HuH-7.5 (cell line): ENCODE data around the gene PTBP1.

ENCODE experiments used
- DNase-seq: peaks from one replicate; pipeline ENCODE4 v3.0.0; 2011; ENCODE audit warnings: low spot score

The PTBP1 gene

GRCh38 chr19:796692-797527 is at the start of gene PTBP1:
Gene PTBP1, plus strand, starts transcription at chr19:797452. Its CDS starts 46 bp downstream, at chr19:797498.
- peak; percentile 99 for DNase-seq

GRCh38 chr19:748274-748598 is 49.0 kb upstream of the PTBP1 start:
- no peak for DNase-seq

GRCh38 chr19:749811-750210 is 47.4 kb upstream of the PTBP1 start:
- no peak for DNase-seq

- no peak for DNase-seq
These were observed 46.4 kb upstream of the PTBP1 start, which contains the start of gene MISP for GRCh38 chr19:750640-751423. Gene MISP, plus strand, starts transcription at chr19:751112. Its CDS starts 5,835 bp downstream, at chr19:756947.

GRCh38 chr19:751501-752341 is 45.5 kb upstream of the PTBP1 start:
- no peak for DNase-seq

- DNase-seq: peak; percentile 98
These were observed 44.4 kb upstream of the PTBP1 start for GRCh38 chr19:752652-753517.

GRCh38 chr19:754530-754929 is 42.7 kb upstream of the PTBP1 start:
- no peak for DNase-seq

- no peak for DNase-seq
These were observed 42.2 kb upstream of the PTBP1 start for GRCh38 chr19:755063-755462.

- peak; percentile 52 for DNase-seq
These were observed 41.0 kb upstream of the PTBP1 start for GRCh38 chr19:756236-756635.

GRCh38 chr19:756821-757688 is 40.2 kb upstream of the PTBP1 start:
- no peak for DNase-seq

GRCh38 chr19:757811-758668 is 39.2 kb upstream of the PTBP1 start:
- no peak for DNase-seq

- no peak for DNase-seq
These were observed 34.1 kb upstream of the PTBP1 start for GRCh38 chr19:763181-763580.

GRCh38 chr19:763869-764268 is 33.4 kb upstream of the PTBP1 start:
- DNase-seq: no peak

- no peak for DNase-seq
These were observed 33.0 kb upstream of the PTBP1 start for GRCh38 chr19:764301-764700.

GRCh38 chr19:765179-765738 is 32.0 kb upstream of the PTBP1 start:
- DNase-seq: no peak

- DNase-seq: no peak
These were observed 28.8 kb upstream of the PTBP1 start for GRCh38 chr19:768424-768823.

GRCh38 chr19:769616-770015 is 27.6 kb upstream of the PTBP1 start:
- no peak for DNase-seq

- no peak for DNase-seq
These were observed 25.9 kb upstream of the PTBP1 start for GRCh38 chr19:771332-771785.

GRCh38 chr19:772063-772462 is 25.2 kb upstream of the PTBP1 start:
- DNase-seq: no peak
